UCSD-AML1 (cell line): ENCODE data around the gene ATPAF1.
"Not testable (repeated sequence)": the region's sequence is repeated elsewhere in the genome, so short reads cannot be mapped to it uniquely, and the experiment has no call there.

Source experiments
- DNase-seq: peaks from one replicate; lab custom pipeline; 2025; ENCODE audit not compliant: unreplicated experiment; lab: John Stamatoyannopoulos, UW

Gene ATPAF1

GRCh38 chr1:46681333-46682034 is 13.3 kb upstream of the ATPAF1 start:
- no peak for DNase-seq

- DNase-seq, result no peak
Observed at GRCh38 chr1:46679789-46680573, 11.8 kb upstream of the ATPAF1 start.

GRCh38 chr1:46677339-46677738 is 9.2 kb upstream of the ATPAF1 start:
- no peak for DNase-seq

DNA sequence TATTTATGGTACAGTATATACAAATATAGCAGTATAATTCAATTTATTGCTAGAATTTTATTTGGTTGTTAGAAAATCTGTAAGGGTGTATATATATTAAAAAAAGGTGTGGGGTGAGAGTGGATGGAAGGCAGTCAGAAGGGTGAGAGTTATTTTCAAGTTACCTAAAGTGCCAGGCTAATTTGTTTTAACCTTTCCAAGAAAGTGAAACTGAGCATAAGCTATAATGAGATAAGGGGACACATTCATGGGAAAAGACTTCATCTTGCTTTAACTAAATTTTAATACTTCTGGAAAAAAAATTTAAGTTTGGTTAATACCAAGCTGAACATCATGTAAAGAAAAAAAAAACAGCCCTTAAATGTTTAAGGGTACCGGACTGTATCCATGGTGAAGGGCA is 8.4 kb upstream of the ATPAF1 start:
- DNase-seq, result no peak

DNA sequence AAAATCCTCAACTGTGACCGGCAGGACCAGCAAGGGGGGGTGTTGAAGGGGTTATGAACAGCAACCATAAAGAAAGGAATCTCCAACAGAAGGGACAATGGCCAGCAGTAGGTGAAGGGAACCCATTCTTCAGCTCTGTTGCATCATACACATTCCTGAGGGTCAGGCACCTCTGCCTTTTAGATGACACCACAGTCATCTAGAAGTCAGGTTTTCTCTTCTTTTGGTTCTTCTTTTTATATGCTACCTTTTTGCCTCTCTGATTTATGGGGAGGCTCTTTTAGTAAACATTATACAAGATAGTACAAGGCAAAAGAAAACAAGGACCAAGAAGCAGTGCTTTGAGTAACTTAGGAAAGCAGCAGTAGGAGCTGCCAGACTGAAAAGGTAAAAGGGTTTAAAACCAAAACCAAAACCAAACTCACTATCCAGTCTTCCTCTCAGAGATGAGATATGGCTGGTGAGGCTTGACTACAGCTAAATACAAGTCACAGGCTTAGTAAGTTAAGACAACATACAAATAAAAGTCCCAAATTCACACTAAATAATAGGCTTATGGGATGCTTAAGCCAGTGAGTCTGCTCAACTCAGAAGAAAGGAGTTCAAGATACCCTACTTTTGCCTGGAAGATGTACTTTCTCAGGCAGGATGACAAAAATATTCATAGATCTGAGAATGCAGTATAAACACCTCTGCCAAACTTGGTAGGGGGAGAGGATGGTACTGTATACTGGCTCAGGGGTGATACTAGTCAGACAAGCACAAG is 7.6 kb upstream of the ATPAF1 start:
- DNase-seq, result no peak

GRCh38 chr1:46673749-46674182 is 5.6 kb upstream of the ATPAF1 start:
- DNase-seq, result peak; percentile 21

- no peak for DNase-seq
Observed at GRCh38 chr1:46672696-46673095, 4.5 kb upstream of the ATPAF1 start.

- no peak for DNase-seq
Observed at GRCh38 chr1:46671554-46671953, 3.4 kb upstream of the ATPAF1 start, which contains the start of gene TEX38. Gene TEX38, plus strand, starts transcription at chr1:46671854. Its CDS starts 81 bp downstream, at chr1:46671935.

DNA sequence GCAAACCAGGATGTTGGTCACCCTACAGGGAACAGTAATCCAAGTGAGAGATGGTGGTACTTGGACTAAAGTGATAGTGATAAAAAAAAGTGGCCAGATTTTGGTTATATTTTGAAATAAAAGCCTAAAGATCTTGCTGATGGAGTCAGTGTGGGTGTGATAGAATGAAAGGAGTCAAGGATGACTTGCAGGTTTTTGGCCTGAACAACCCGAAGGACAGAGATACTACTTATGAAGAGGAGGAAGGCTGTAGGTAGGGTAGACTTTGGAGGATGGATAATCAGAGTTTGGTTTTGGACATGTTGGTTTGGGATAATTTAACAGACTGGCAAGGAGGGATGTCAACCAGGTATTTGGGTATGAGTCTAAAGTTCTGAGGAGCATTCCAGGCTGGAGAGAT is 2.0 kb upstream of the ATPAF1 start:
- DNase-seq, result no peak

DNA sequence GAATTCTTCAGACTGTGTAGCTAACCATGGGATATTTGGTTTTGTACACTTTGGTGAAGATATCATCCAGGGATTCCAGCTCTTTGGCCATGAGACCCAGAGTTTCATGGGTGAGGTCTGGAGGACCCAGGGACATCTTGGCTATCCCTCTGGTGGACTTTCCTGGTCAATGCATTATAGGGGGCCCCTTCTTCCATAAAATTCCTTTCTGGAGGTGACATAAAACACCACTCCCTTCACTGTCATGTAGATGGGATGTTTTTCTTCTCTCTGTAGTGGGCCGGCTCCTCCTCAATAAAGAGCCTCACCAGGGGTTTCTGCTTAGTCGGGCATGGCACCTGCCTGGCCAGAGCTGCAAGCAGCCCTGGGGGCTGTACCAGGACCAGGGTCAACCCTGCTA is 2.2 kb downstream of the ATPAF1 start:
- no peak for DNase-seq

DNA sequence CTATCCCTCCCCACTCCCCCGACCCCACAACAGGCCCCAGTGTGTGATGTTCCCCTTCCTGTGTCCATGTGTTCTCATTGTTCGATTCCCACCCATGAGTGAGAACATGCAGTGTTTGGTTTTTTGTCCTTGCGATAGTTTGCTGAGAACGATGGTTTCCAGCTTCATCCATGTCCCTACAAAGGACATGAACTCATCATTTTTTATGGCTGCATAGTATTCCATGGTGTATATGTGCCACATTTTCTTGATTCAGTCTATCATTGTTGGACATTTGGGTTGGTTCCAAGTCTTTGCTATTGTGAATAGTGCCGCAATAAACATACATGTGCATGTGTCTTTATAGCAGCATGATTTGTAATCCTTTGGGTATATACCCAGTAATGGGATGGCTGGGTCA is 5.2 kb downstream of the ATPAF1 start:
- DNase-seq, result not testable (repeated sequence)

GRCh38 chr1:46660116-46660515 is 8.0 kb downstream of the ATPAF1 start:
- not testable (repeated sequence) for DNase-seq

- no peak for DNase-seq
Observed at GRCh38 chr1:46659307-46659870, 8.8 kb downstream of the ATPAF1 start.

GRCh38 chr1:46657775-46658174 is 10.4 kb downstream of the ATPAF1 start:
- DNase-seq, result no peak

GRCh38 chr1:46656643-46657042 is 11.5 kb downstream of the ATPAF1 start:
- no peak for DNase-seq

DNA sequence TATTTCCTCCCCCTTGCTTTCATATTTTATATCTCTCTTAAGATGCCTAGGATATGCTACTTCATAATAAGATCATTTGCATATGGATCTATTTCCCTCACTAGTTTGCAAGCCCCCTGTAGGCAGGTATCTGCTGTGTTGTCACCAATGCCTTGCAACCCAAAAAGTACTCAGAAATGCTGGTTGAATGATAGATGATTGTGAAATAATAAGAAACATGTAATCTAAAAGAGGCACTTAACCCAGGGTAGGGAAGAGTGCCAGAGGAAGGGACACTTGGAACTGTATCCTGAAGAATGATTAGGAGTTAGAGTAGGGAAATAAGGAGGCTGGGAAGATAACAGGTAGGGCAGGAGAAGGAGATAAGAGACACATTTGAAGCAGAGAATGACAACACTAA is 12.3 kb downstream of the ATPAF1 start:
- no peak for DNase-seq

DNA sequence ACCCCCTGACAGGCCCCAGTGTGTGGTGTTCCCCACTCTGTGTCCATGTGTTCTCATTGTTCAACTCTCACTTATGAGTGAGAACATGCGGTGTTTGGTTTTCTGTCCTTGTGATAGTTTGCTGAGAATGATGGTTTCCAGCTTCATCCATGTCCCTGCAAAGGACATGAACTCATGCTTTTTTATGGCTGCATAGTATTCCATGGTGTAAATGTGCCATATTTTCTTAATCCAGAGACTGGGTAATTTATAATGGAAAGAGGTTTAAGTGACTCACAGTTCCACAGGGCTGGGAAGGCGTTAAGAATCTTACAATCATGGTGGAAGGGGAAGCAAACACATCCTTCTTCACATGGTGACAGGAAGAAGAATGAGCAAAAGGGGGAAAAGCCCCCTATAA is 13.5 kb downstream of the ATPAF1 start:
- DNase-seq, result not testable (repeated sequence)

GRCh38 chr1:46654012-46654411 is 14.2 kb downstream of the ATPAF1 start:
- DNase-seq, result no peak

DNA sequence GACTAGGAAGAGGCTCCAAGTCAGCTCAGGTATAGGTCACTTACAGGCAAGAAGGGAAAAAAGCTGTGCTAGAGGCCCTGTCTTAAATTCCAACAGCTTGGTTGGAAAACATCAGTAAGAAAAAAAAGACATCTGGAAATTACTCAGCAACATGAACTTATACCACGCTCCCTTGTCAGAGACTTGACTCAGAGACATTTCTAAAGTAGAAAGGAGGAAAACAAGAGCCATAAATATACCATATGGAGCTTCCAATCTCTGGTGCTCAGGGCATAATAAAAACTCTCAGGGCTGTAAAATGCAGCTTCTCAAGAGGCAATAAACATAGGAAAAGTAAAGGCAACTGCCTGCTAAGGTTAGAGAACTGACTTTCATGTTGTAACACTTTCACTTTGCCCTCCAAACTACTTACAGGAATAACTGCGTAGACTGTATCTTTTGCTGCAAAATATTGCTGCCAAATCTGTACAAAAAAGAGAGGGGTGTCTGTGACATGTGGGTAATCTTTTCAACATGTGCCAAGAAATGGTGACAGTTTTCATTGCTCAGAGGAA is 14.7 kb downstream of the ATPAF1 start:
- no peak for DNase-seq

GRCh38 chr1:46652321-46653100 is 15.7 kb downstream of the ATPAF1 start:
- no peak for DNase-seq
